HCT116 (cell line): Measurements from ENCODE around the gene NFIX. TPM values are rescaled to one million over a fixed set of nuclear protein-coding genes. Genes with fewer than 3 reads are reported as not detected.
"Not testable (repeated sequence)": the region's sequence is repeated elsewhere in the genome, so short reads cannot be mapped to it uniquely, and the experiment has no call there.

Experiments
- ATAC-seq: fragments of 200-7000 bp; cut with Tn5 transposase; 2 replicates; pipeline ENCODE4 v1.9.1; 2020; ENCODE audit warnings: mild to moderate bottlenecking, moderate library complexity
- BruUV-seq: library from RNA; stranded (reverse); fragments of 400-500 nt; replicated peaks from 2 replicates; lab custom pipeline; 2021; lab: Mats Ljungman, UMichigan
- CTCF ChIA-PET: fragments of 300-600 bp; sonication (Branson Sonifier 250); formaldehyde crosslinking; loops from one replicate; lab custom pipeline; 2021; ENCODE audit warnings: antibody characterized with exemption; lab: Charles Lee
- POLR2A ChIA-PET: fragments of 300-600, 350-600 bp; sonication (Branson Sonifier 250); formaldehyde crosslinking; loops from one replicate; lab custom pipeline; 2021; ENCODE audit warnings: antibody characterized with exemption; lab: Charles Lee
- RAD21 ChIA-PET, 2 experiments: fragments of 300-600 bp; sonication (Branson Sonifier 250); formaldehyde crosslinking; loops; one replicate each; lab custom pipeline; 2023; ENCODE audit warnings: low total read pairs in 2 of 2; ENCODE audit not compliant: uncharacterized antibody in 2 of 2, unreplicated experiment in 2 of 2, low non-redundant PET in 1 of 2; lab: Charles Lee
- DNase-seq: peaks from one replicate; pipeline ENCODE4 v3.0.0-alpha.2; 2010; ENCODE audit warnings: low read depth, low spot score
- H2AFZ ChIP-seq: fragments of 200-600 bp; shearing (Covaris generic), sonication (generic); 2 replicates; pipeline ENCODE4 v1.6.1; 2017; ENCODE audit warnings: low read depth, mixed run types, mixed read lengths, antibody characterized with exemption, low read length; ENCODE audit not compliant: poor library complexity, severe bottlenecking
- H3K27ac ChIP-seq: 2 replicates; pipeline ENCODE4 v1.5.1; 2012; ENCODE audit warnings: low read depth, low read length
- H3K27me3 ChIP-seq: fragments of 200-600 bp; sonication (generic); 2 replicates; pipeline ENCODE4 v1.6.1; 2016; ENCODE audit warnings: mixed run types, low read length, mixed read lengths; ENCODE audit not compliant: insufficient read depth
- H3K36me3 ChIP-seq, 2 experiments: fragments of 200-500 bp in 1 of 2; fragments of 200-600 bp in 1 of 2; sonication (Bioruptor generic) in 1 of 2; sonication (generic) in 1 of 2; 2 replicates each; pipeline versions ENCODE4 v1.5.1 to v1.6.1; 2014 to 2016; ENCODE audit warnings: low read length in 2 of 2, inconsistent platforms in 1 of 2, mixed read lengths in 1 of 2, mixed run types in 1 of 2; ENCODE audit not compliant: insufficient read depth in 2 of 2, control insufficient read depth in 1 of 2
- H3K4me1 ChIP-seq, 2 experiments: fragments of 200-600 bp in 1 of 2; sonication (generic) in 1 of 2; 2 replicates each; pipeline versions ENCODE4 v1.5.1 to v1.6.1; 2012 to 2017; ENCODE audit warnings: low read length in 2 of 2, inconsistent platforms in 1 of 2, mild to moderate bottlenecking in 1 of 2, mixed read lengths in 1 of 2, mixed run types in 1 of 2, moderate library complexity in 1 of 2; ENCODE audit not compliant: insufficient read depth in 2 of 2, control insufficient read depth in 1 of 2
- H3K4me2 ChIP-seq: fragments of 200-600 bp; sonication (generic); 2 replicates; pipeline ENCODE4 v1.6.1; 2017; ENCODE audit warnings: mixed run types, low read length, mixed read lengths
- H3K4me3 ChIP-seq, 2 experiments: fragments of 200-600 bp in 1 of 2; sonication (generic) in 1 of 2; replicated peaks in 1 of 2; 2 replicates each; pipeline ENCODE4 v1.5.1; 2011 to 2016; ENCODE audit warnings: low read length in 2 of 2, control low read depth in 1 of 2, low read depth in 1 of 2, mild to moderate bottlenecking in 1 of 2, mixed read lengths in 1 of 2, mixed run types in 1 of 2
- H3K79me2 ChIP-seq: fragments of 200-600 bp; sonication (generic); 2 replicates; pipeline ENCODE4 v1.6.1; 2017; ENCODE audit warnings: mild to moderate bottlenecking, mixed run types, low read length, moderate library complexity, mixed read lengths; ENCODE audit not compliant: insufficient read depth
- H3K9ac ChIP-seq: fragments of 200-600 bp; sonication (generic); 2 replicates; pipeline ENCODE4 v1.6.1; 2016; ENCODE audit warnings: low read length, mixed read lengths
- H3K9me2 ChIP-seq: fragments of 200-600 bp; sonication (generic), shearing (Covaris generic); 2 replicates; pipeline ENCODE4 v1.6.1; 2017; ENCODE audit warnings: mixed run types, mild to moderate bottlenecking, moderate library complexity; ENCODE audit not compliant: insufficient read depth
- H3K9me3 ChIP-seq, 2 experiments: fragments of 200-500 bp in 1 of 2; fragments of 200-600 bp in 1 of 2; sonication (Bioruptor generic) in 1 of 2; sonication (generic) in 1 of 2; 2 replicates each; pipeline ENCODE4 v1.6.1; 2014 to 2017; ENCODE audit warnings: low read length in 2 of 2, mixed read lengths in 2 of 2, inconsistent platforms in 1 of 2, low read depth in 1 of 2, mild to moderate bottlenecking in 1 of 2, mixed run types in 1 of 2, moderate library complexity in 1 of 2; ENCODE audit not compliant: control insufficient read depth in 1 of 2, insufficient read depth in 1 of 2
- H4K20me1 ChIP-seq: fragments of 200-600 bp; sonication (generic), shearing (Covaris generic); 2 replicates; pipeline ENCODE4 v1.6.1; 2017; ENCODE audit warnings: mixed run types, mild to moderate bottlenecking, moderate library complexity; ENCODE audit not compliant: insufficient read depth
- EZH2 ChIP-seq: fragments of 200-600 bp; sonication (generic); IDR thresholded peaks from 2 replicates; pipeline ENCODE4 v1.6.1; 2017; ENCODE audit warnings: antibody characterized with exemption, mixed run types
- FOSL1 ChIP-seq: IDR thresholded peaks from 2 replicates; pipeline ENCODE4 v1.6.1; 2012; ENCODE audit warnings: low read depth
- JUND ChIP-seq: IDR thresholded peaks from 2 replicates; pipeline ENCODE4 v1.6.1; 2012
- intact Hi-C: fragments of 100-400 bp; cut with micrococcal nuclease; formaldehyde crosslinking; loops from 2 replicates; pipeline ENCODE4 v1.10.0; 2022
- total RNA-seq: library from RNA; stranded (reverse); gene quantifications from one replicate; pipeline ENCODE4 v1.2.1, GENCODE V29; 2021; ENCODE audit not compliant: unreplicated experiment

NFIX gene
- total RNA-seq, 1 experiment from 2014 or later, result 34.8 TPM

DNA sequence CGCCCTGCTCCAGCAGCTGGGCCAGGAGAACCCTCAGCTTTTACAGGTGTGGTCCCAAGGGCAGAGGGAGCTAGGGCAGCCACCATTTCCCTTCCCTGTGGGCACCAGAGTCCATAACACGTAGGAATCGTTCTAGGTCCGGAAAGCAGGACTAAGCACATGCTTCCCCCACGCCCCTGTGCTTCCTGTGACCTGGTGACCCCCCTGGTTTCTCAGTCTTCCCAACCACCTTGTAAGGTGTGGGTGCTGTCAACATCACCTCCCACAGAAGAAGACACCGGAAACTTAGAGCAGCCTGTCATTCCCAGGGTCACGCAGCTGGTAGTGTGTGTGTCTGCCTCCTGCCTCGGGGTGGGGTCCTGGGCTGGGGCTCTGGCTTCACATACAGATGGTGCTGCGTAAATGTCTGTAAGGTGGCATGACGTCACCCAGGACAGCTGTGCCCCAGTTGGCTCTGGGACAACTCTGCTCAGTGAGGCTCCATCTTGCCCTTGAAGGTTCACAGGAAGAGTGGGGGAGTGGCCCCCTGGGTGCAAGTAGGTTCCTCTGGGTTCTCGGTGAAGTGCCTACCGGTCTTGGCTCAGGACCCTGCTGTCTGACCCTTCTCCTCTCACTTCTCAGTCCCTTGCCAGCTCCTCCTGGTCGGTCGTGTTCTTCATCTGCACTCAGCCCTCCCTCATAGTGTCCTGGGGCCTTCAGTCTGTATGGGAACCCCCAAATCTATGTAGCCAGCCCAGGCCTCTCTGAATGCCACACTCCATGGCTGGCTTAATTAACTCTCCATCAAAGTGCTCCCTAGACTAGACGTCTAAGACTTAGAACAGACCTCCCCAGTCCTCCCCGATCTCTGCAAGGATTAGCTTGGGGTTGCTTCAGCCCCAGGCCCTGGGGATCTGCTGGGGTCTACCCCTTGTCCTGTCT lies 45.7 kb upstream of the NFIX start:
- Histone ChIP-seq H3K36me3 (peaks cover 33 to 48% of the 10 kb centered on the region in 2 experiments), H3K27me3 (no peaks in the 10 kb centered on the region), H3K9ac (no peak overlapping the region), H3K9me3 (no peaks in the 10 kb centered on the region), H3K27ac (0 out of 2 replicates have a peak overlapping the region, but pooled peaks have one; percentile 6), H3K4me2 (no peak overlapping the region), H3K9me2 (no peaks in the 10 kb centered on the region), H3K79me2 (peaks cover 70% of the 10 kb centered on the region), H4K20me1 (no peaks in the 10 kb centered on the region; the same call in 1 of the 2 replicates), H3K4me3 (no peak overlapping the region), H3K4me1 (peaks cover 3 to 23% of the 10 kb centered on the region in 2 experiments; a peak in 3 of 4 replicates), H2AFZ (no peak overlapping the region)
- RAD21 ChIA-PET, result no interaction called here
- no peak for DNase-seq
- ATAC-seq, result no peak
- CTCF ChIA-PET, result no interaction called here
- intact Hi-C loops, result no loop called here
- BruUV-seq, result no TSS peak
- no peak for TF ChIP-seq FOSL1
- no peak for TF ChIP-seq EZH2
- TF ChIP-seq JUND, result no peak
- POLR2A ChIA-PET, result no interaction called here

DNA sequence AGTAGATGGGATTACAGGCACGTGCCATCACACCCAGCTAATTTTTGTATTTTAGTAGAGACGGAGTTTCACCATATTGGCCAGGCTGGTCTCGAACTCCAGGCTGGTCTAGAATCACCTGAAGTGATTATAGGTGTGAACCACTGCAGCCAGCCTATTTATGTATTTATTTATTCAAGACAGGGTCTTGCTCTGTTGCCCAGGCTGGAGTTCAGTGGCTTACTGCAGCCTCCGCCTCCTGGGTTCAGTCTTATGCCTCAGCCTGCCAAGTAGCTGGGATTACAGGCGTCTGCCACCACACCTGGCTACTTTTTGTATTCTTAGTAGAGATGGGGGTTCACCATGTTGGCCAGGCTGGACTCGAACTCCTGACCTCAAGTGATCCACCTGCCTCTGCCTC lies 43.2 kb upstream of the NFIX start:
- not testable (repeated sequence) for ATAC-seq
- peaks cover 31 to 52% of the 10 kb centered on the region in 2 experiments for H3K36me3 ChIP-seq

More for the DNA sequence above, 43.2 kb upstream of the NFIX start:
- H3K4me3 ChIP-seq, H4K20me1 ChIP-seq, POLR2A ChIA-PET, H3K9ac ChIP-seq, DNase-seq, H2AFZ ChIP-seq, BruUV-seq, H3K9me2 ChIP-seq, H3K9me3 ChIP-seq, RAD21 ChIA-PET, H3K27ac ChIP-seq, H3K4me2 ChIP-seq, intact Hi-C loops, H3K27me3 ChIP-seq: not testable (repeated sequence)
- CTCF ChIA-PET, result interaction anchor here (1.6 kb wide), 1 partner anchor 13 kb away, joined by 6 read pairs; no protein-coding TSS in a partner anchor
- peaks cover 11 to 28% of the 10 kb centered on the region in 2 experiments for H3K4me1 ChIP-seq
- H3K79me2 ChIP-seq, result peaks cover 83% of the 10 kb centered on the region
